Measurements from ENCODE around the gene SLC9C1.

SLC9C1 gene

GRCh38 chr3:112233083-112233482 is 60.9 kb downstream of the SLC9C1 start:
- Histone ChIP-seq H3K27me3 (ENCODE audit: insufficient read depth, insufficient read length) (no peaks in the 10 kb centered on the region), H3K4me1 (ENCODE audit: insufficient read depth, insufficient read length) (no peaks in the 10 kb centered on the region), H3K4me3 (ENCODE audit: insufficient read length, low read depth) (no peak overlapping the region), H3K36me3 (ENCODE audit: insufficient read depth, insufficient read length, low read length) (no peaks in the 10 kb centered on the region), H3K9me3 (ENCODE audit: insufficient read depth, low read length) (no peaks in the 10 kb centered on the region), H3K9ac (ENCODE audit: insufficient read length, low read depth) (no peak overlapping the region)
- TF ChIP-seq SUZ12 (IDR thresholded peaks at IDR 0.05; ENCODE audit: extremely low read depth, insufficient read depth, insufficient read length) (no peak), ZNF274 (IDR thresholded peaks at IDR 0.05; ENCODE audit: low read depth, low read length) (no peak), YY1 (IDR thresholded peaks at IDR 0.05; ENCODE audit: insufficient read depth, insufficient read length) (no peak)
- no peak for DNase-seq (ENCODE audit: low read depth, low spot score)

GRCh38 chr3:112231727-112232126 is 62.3 kb downstream of the SLC9C1 start:
- TF ChIP-seq YY1 (IDR thresholded peaks at IDR 0.05; ENCODE audit: insufficient read depth, insufficient read length), result no peak
- TF ChIP-seq ZNF274 (IDR thresholded peaks at IDR 0.05; ENCODE audit: low read depth, low read length), result no peak
- TF ChIP-seq SUZ12 (IDR thresholded peaks at IDR 0.05; ENCODE audit: extremely low read depth, insufficient read depth, insufficient read length), result no peak
- Histone ChIP-seq H3K27me3 (ENCODE audit: insufficient read depth, insufficient read length) (no peaks in the 10 kb centered on the region), H3K9me3 (ENCODE audit: insufficient read depth, low read length) (0 out of 2 replicates have a peak, but pooled peaks cover 5% of the 10 kb centered on the region), H3K36me3 (ENCODE audit: insufficient read depth, insufficient read length, low read length) (no peaks in the 10 kb centered on the region), H3K4me1 (ENCODE audit: insufficient read depth, insufficient read length) (no peaks in the 10 kb centered on the region), H3K4me3 (ENCODE audit: insufficient read length, low read depth) (no peak overlapping the region), H3K9ac (ENCODE audit: insufficient read length, low read depth) (no peak overlapping the region)
- no peak for DNase-seq (ENCODE audit: low read depth, low spot score)

- H3K4me1 ChIP-seq (ENCODE audit: insufficient read depth, insufficient read length), result no peaks in the 10 kb centered on the region
- H3K9ac ChIP-seq (ENCODE audit: insufficient read length, low read depth), result no peak overlapping the region
- no peaks in the 10 kb centered on the region for H3K27me3 ChIP-seq (ENCODE audit: insufficient read depth, insufficient read length)
- H3K4me3 ChIP-seq (ENCODE audit: insufficient read length, low read depth), result no peak overlapping the region
- peaks cover 22% of the 10 kb centered on the region for H3K9me3 ChIP-seq (ENCODE audit: insufficient read depth, low read length)
- no peak for TF ChIP-seq SUZ12 (IDR thresholded peaks at IDR 0.05; ENCODE audit: extremely low read depth, insufficient read depth, insufficient read length)
- no peak for TF ChIP-seq YY1 (IDR thresholded peaks at IDR 0.05; ENCODE audit: insufficient read depth, insufficient read length)
- TF ChIP-seq ZNF274 (IDR thresholded peaks at IDR 0.05; ENCODE audit: low read depth, low read length), result no peak
- DNase-seq (ENCODE audit: low read depth, low spot score), result no peak
- H3K36me3 ChIP-seq (ENCODE audit: insufficient read depth, insufficient read length, low read length), result no peaks in the 10 kb centered on the region
Measured at GRCh38 chr3:112230033-112230432, 64.0 kb downstream of the SLC9C1 start.

- H3K9ac ChIP-seq (ENCODE audit: insufficient read length, low read depth), result no peak overlapping the region
Measured at GRCh38 chr3:112228786-112229185, 65.2 kb downstream of the SLC9C1 start.

GRCh38 chr3:112200317-112200666 is 93.7 kb downstream of the SLC9C1 start:
- H3K36me3 ChIP-seq (ENCODE audit: insufficient read depth, insufficient read length, low read length), result no peaks in the 10 kb centered on the region
- no peaks in the 10 kb centered on the region for H3K27me3 ChIP-seq (ENCODE audit: insufficient read depth, insufficient read length)
- TF ChIP-seq SUZ12 (IDR thresholded peaks at IDR 0.05; ENCODE audit: extremely low read depth, insufficient read depth, insufficient read length), result no peak
- TF ChIP-seq YY1 (IDR thresholded peaks at IDR 0.05; ENCODE audit: insufficient read depth, insufficient read length), result no peak
- no peak for TF ChIP-seq ZNF274 (IDR thresholded peaks at IDR 0.05; ENCODE audit: low read depth, low read length)
- no peak for DNase-seq (ENCODE audit: low read depth, low spot score)
- H3K9ac ChIP-seq (ENCODE audit: insufficient read length, low read depth), result no peak overlapping the region
- H3K9me3 ChIP-seq (ENCODE audit: insufficient read depth, low read length), result no peaks in the 10 kb centered on the region; the same call in 1 of the 2 replicates
- no peak overlapping the region for H3K4me3 ChIP-seq (ENCODE audit: insufficient read length, low read depth)
- H3K4me1 ChIP-seq (ENCODE audit: insufficient read depth, insufficient read length), result no peaks in the 10 kb centered on the region

More at GRCh38 chr3:112228786-112229185, 65.2 kb downstream of the SLC9C1 start:
- no peaks in the 10 kb centered on the region for H3K27me3 ChIP-seq (ENCODE audit: insufficient read depth, insufficient read length)
- TF ChIP-seq ZNF274 (IDR thresholded peaks at IDR 0.05; ENCODE audit: low read depth, low read length), result no peak
- no peak for TF ChIP-seq SUZ12 (IDR thresholded peaks at IDR 0.05; ENCODE audit: extremely low read depth, insufficient read depth, insufficient read length)
- no peak for TF ChIP-seq YY1 (IDR thresholded peaks at IDR 0.05; ENCODE audit: insufficient read depth, insufficient read length)
- H3K4me3 ChIP-seq (ENCODE audit: insufficient read length, low read depth), result no peak overlapping the region
- no peaks in the 10 kb centered on the region for H3K36me3 ChIP-seq (ENCODE audit: insufficient read depth, insufficient read length, low read length)
- no peak for DNase-seq (ENCODE audit: low read depth, low spot score)
- H3K9me3 ChIP-seq (ENCODE audit: insufficient read depth, low read length), result peaks cover 34% of the 10 kb centered on the region
- H3K4me1 ChIP-seq (ENCODE audit: insufficient read depth, insufficient read length), result no peaks in the 10 kb centered on the region

GRCh38 chr3:112199622-112200316 is 94.2 kb downstream of the SLC9C1 start:
- H3K4me1 ChIP-seq (ENCODE audit: insufficient read depth, insufficient read length), result no peaks in the 10 kb centered on the region
- no peak for TF ChIP-seq SUZ12 (IDR thresholded peaks at IDR 0.05; ENCODE audit: extremely low read depth, insufficient read depth, insufficient read length)
- TF ChIP-seq ZNF274 (IDR thresholded peaks at IDR 0.05; ENCODE audit: low read depth, low read length), result no peak
- no peak for TF ChIP-seq YY1 (IDR thresholded peaks at IDR 0.05; ENCODE audit: insufficient read depth, insufficient read length)
- H3K27me3 ChIP-seq (ENCODE audit: insufficient read depth, insufficient read length), result no peaks in the 10 kb centered on the region
- DNase-seq (ENCODE audit: low read depth, low spot score), result no peak
- H3K4me3 ChIP-seq (ENCODE audit: insufficient read length, low read depth), result no peak overlapping the region
- H3K36me3 ChIP-seq (ENCODE audit: insufficient read depth, insufficient read length, low read length), result no peaks in the 10 kb centered on the region
- H3K9me3 ChIP-seq (ENCODE audit: insufficient read depth, low read length), result no peaks in the 10 kb centered on the region; the same call in 1 of the 2 replicates
- no peak overlapping the region for H3K9ac ChIP-seq (ENCODE audit: insufficient read length, low read depth)

- Histone ChIP-seq H3K4me1 (ENCODE audit: insufficient read depth, insufficient read length) (no peaks in the 10 kb centered on the region), H3K36me3 (ENCODE audit: insufficient read depth, insufficient read length, low read length) (no peaks in the 10 kb centered on the region), H3K9ac (ENCODE audit: insufficient read length, low read depth) (no peak overlapping the region), H3K4me3 (ENCODE audit: insufficient read length, low read depth) (no peak overlapping the region), H3K9me3 (ENCODE audit: insufficient read depth, low read length) (peaks cover 10% of the 10 kb centered on the region), H3K27me3 (ENCODE audit: insufficient read depth, insufficient read length) (no peaks in the 10 kb centered on the region)
- DNase-seq (ENCODE audit: low read depth, low spot score), result no peak
- TF ChIP-seq YY1 (IDR thresholded peaks at IDR 0.05; ENCODE audit: insufficient read depth, insufficient read length), result no peak
- TF ChIP-seq SUZ12 (IDR thresholded peaks at IDR 0.05; ENCODE audit: extremely low read depth, insufficient read depth, insufficient read length), result no peak
- no peak for TF ChIP-seq ZNF274 (IDR thresholded peaks at IDR 0.05; ENCODE audit: low read depth, low read length)
Measured at GRCh38 chr3:112197131-112197530, 96.9 kb downstream of the SLC9C1 start.
